K562 (cell line): ENCODE results near the gene KCNQ4. TPM values are rescaled to one million over a fixed set of nuclear protein-coding genes. Genes with fewer than 3 reads are reported as not detected.

Experiments
- ARID4B ChIP-seq: sonication (generic); formaldehyde crosslinking; IDR thresholded peaks from 2 replicates; pipeline ENCODE4 v1.8.0; 2022; ENCODE audit warnings: mild to moderate bottlenecking, missing genetic modification reagents
- BRCA1 ChIP-seq, 2 experiments: fragments of 450-650 bp in 1 of 2; sonication (generic) in 1 of 2; formaldehyde crosslinking in 1 of 2; IDR thresholded peaks; 2 replicates each; pipeline versions ENCODE4 v1.5.0 to v1.6.1; 2017 to 2020; ENCODE audit warnings: mild to moderate bottlenecking in 1 of 2, missing genetic modification reagents in 1 of 2
- BRD4 ChIP-seq: fragments of 200-600 bp; sonication (generic); IDR thresholded peaks from 2 replicates; pipeline ENCODE4 v1.6.1; 2017; ENCODE audit warnings: inconsistent platforms
- ELF1 ChIP-seq: fragments of 200-800 bp; sonication (Bioruptor generic); IDR thresholded peaks from 2 replicates; pipeline ENCODE4 v1.6.1; 2016; ENCODE audit warnings: missing genetic modification characterization, missing compliant biosample characterization
- EWSR1 ChIP-seq: fragments of 450-650 bp; IDR thresholded peaks from 2 replicates; pipeline ENCODE4 v1.6.1; 2018; ENCODE audit warnings: borderline replicate concordance, mild to moderate bottlenecking, low read depth, moderate library complexity; ENCODE audit not compliant: partially characterized antibody
- ID3 ChIP-seq, 2 experiments: fragments of 250-450 bp in 1 of 2; fragments of 450-650 bp in 1 of 2; sonication (Bioruptor Pico) in 1 of 2; IDR thresholded peaks; 2 replicates each; pipeline versions ENCODE4 v1.6.1 to v1.8.0; 2016 to 2021; ENCODE audit warnings: mild to moderate bottlenecking in 2 of 2, moderate library complexity in 2 of 2, missing compliant biosample characterization in 1 of 2, missing genetic modification characterization in 1 of 2
- IRF2 ChIP-seq: sonication (generic); formaldehyde crosslinking; IDR thresholded peaks from 2 replicates; pipeline ENCODE4 v1.8.1; 2022; ENCODE audit warnings: mild to moderate bottlenecking, missing genetic modification reagents
- MAX ChIP-seq: sonication (generic); formaldehyde crosslinking; IDR thresholded peaks from 2 replicates; pipeline ENCODE4 v1.9.0; 2022; ENCODE audit warnings: mild to moderate bottlenecking, missing genetic modification reagents
- MEF2A ChIP-seq: IDR thresholded peaks from 2 replicates; pipeline ENCODE4 v1.6.1; 2011; ENCODE audit warnings: low read depth, mild to moderate bottlenecking, low read length, moderate library complexity; ENCODE audit not compliant: control insufficient read depth
- MTA2 ChIP-seq: fragments of 450-650 bp; IDR thresholded peaks from 2 replicates; pipeline ENCODE4 v1.6.1; 2016; ENCODE audit warnings: low read depth
- OTX1 ChIP-seq: fragments of 450-650 bp; formaldehyde crosslinking; IDR thresholded peaks from 2 replicates; pipeline ENCODE4 v1.4.0; 2022; ENCODE audit warnings: mild to moderate bottlenecking
- SIX5 ChIP-seq, 2 experiments: IDR thresholded peaks; 2 replicates each; pipeline ENCODE4 v1.6.1; 2011; ENCODE audit warnings: low read length in 2 of 2, borderline replicate concordance in 1 of 2, low read depth in 1 of 2, mild to moderate bottlenecking in 1 of 2, moderate library complexity in 1 of 2; ENCODE audit not compliant: insufficient read depth in 1 of 2
- TBL1XR1 ChIP-seq, 2 experiments: IDR thresholded peaks; 2 replicates each; pipeline ENCODE4 v1.6.1; 2012; ENCODE audit warnings: improper control_type of control experiment in 2 of 2, low read length in 2 of 2, mild to moderate bottlenecking in 1 of 2
- THAP12 ChIP-seq: fragments of 250-450 bp; sonication (Bioruptor Pico); IDR thresholded peaks from 2 replicates; pipeline ENCODE4 v1.9.0; 2021; ENCODE audit warnings: mild to moderate bottlenecking, inconsistent platforms
- ZBTB2 ChIP-seq: fragments of 450-650 bp; IDR thresholded peaks from 2 replicates; pipeline ENCODE4 v1.6.1; 2016; ENCODE audit warnings: antibody characterized with exemption
- ZNF384 ChIP-seq: IDR thresholded peaks from 2 replicates; pipeline ENCODE4 v1.6.1; 2012; ENCODE audit warnings: low read depth, low read length, improper control_type of control experiment
- ZNF780A ChIP-seq: fragments of 250-450 bp; sonication (Bioruptor Pico); IDR thresholded peaks from 2 replicates; pipeline ENCODE4 v1.5.0; 2021; ENCODE audit warnings: mild to moderate bottlenecking
- polyA plus RNA-seq, 8 experiments: library from polyadenylated mRNA; depleted of rRNA in 4 of 8; stranded (reverse) in 5 of 8; unstranded in 3 of 8; fragments of >200 nt; fragmentation: Nextera tagmentation in 2 of 8; fragmentation: Illumina TruSeq in 1 of 8; extraction: Ambion mirVana in 2 of 8; extraction: Trizol in 1 of 8; gene quantifications; 2 replicates each; pipeline versions ENCODE4 v1.2.1 to v1.2.3, GENCODE V29; 2011 to 2014; ENCODE audit warnings: inconsistent platforms in 1 of 8, missing spikeins in 1 of 8
- total RNA-seq, 7 experiments: library from RNA; depleted of rRNA in 6 of 7; stranded (reverse); fragments of >200 nt in 6 of 7; fragmentation: Illumina TruSeq in 2 of 7; extraction: Trizol in 2 of 7; gene quantifications; 2 replicates each; pipeline versions ENCODE4 v1.2.1 to v1.2.3, GENCODE V29; 2011 to 2021; ENCODE audit warnings: low replicate concordance in 1 of 7

Gene KCNQ4
- total and polyA plus RNA-seq, 9 of the 15 experiments (the other 6 are each of a cell fraction or from before 2014, with no cell fraction given), result 0.07 to 4.1 (median 0.79) TPM

GRCh38 chr1:40802078-40802741 lies 18.6 kb downstream of the KCNQ4 start (continued):
- TF ChIP-seq MTA2 (no peak), EWSR1 (no peak), ZNF780A (CRISPR knock-in tag) (no peak), IRF2 (CRISPR knock-in tag) (no peak), BRD4 (0 out of 2 replicates have a peak, but pooled peaks have one; percentile 59), ZBTB2 (no peak), BRCA1 (IDR thresholded peaks at IDR 0.05) (no peak), BRCA1 (CRISPR knock-in tag; IDR thresholded peaks at IDR 0.05) (no peak), ID3 (CRISPR knock-in tag; IDR thresholded peaks at IDR 0.05) (no peak), ID3 (tag; IDR thresholded peaks at IDR 0.05) (peak; percentile 75), THAP12 (CRISPR knock-in tag) (no peak), TBL1XR1 (IDR thresholded peaks at IDR 0.05; ENCODE audit: low read length in 2 of 2) (no peak), MEF2A (no peak), ZNF384 (0 out of 2 replicates have a peak, but pooled peaks have one; percentile 15), MAX (CRISPR knock-in tag) (peak; percentile 62), OTX1 (CRISPR knock-in tag) (no peak; the same call in 1 of the 2 replicates), ELF1 (tag) (peak; percentile 44; the same call in 1 of the 2 replicates), ARID4B (CRISPR knock-in tag) (no peak), SIX5 (IDR thresholded peaks at IDR 0.05; ENCODE audit: borderline replicate concordance in 1 of 2, insufficient read depth in 1 of 2, low read depth in 1 of 2, low read length in 2 of 2) (no peak)
